GM18951 (cell line): Measurements from ENCODE around the gene CLCF1.

Experiments used
- POLR2A ChIP-seq: IDR thresholded peaks from 4 replicates; pipeline ENCODE4 v1.6.1; 2011; ENCODE audit warnings: mild to moderate bottlenecking; ENCODE audit not compliant: insufficient read length, insufficient read depth; ENCODE audit errors: extremely low read depth
- in situ Hi-C: fragments of 300-500 bp; cut with MboI; formaldehyde crosslinking; loops from one replicate; pipeline ENCODE4 v1.12.0; 2022; ENCODE audit warnings: low sequenced_read_pairs, mixed read lengths, inconsistent platforms; ENCODE audit not compliant: unreplicated experiment

CLCF1 gene

GRCh38 chr11:67372993-67373647 is at the start of gene CLCF1:
TSS of gene CLCF1 (minus strand) at chr11:67373598. CDS start at chr11:67373539, 59 bp downstream.
- in situ Hi-C loops, result no loop called here
- peak; percentile 58 for TF ChIP-seq POLR2A

GRCh38 chr11:67422891-67423290 is 49.5 kb upstream of the CLCF1 start:
- in situ Hi-C loops, result no loop called here
- no peak for TF ChIP-seq POLR2A

- in situ Hi-C loops, result no loop called here
- TF ChIP-seq POLR2A, result no peak
These were observed 48.1 kb upstream of the CLCF1 start for GRCh38 chr11:67421430-67422031.

- in situ Hi-C loops, result no loop called here
- TF ChIP-seq POLR2A, result peak; percentile 67
These were observed 47.4 kb upstream of the CLCF1 start for GRCh38 chr11:67420646-67421429.

- in situ Hi-C loops, result no loop called here
- TF ChIP-seq POLR2A, result no peak
These were observed 46.8 kb upstream of the CLCF1 start for GRCh38 chr11:67420147-67420645.

GRCh38 chr11:67419325-67420049 is 46.1 kb upstream of the CLCF1 start:
- no peak for TF ChIP-seq POLR2A
- in situ Hi-C loops, result no loop called here

- no peak for TF ChIP-seq POLR2A
- in situ Hi-C loops, result no loop called here
These were observed 45.3 kb upstream of the CLCF1 start for GRCh38 chr11:67418476-67419281.

GRCh38 chr11:67417425-67417824 is 44.0 kb upstream of the CLCF1 start:
- TF ChIP-seq POLR2A, result no peak
- in situ Hi-C loops, result no loop called here

- no peak for TF ChIP-seq POLR2A
- in situ Hi-C loops, result no loop called here
These were observed 43.3 kb upstream of the CLCF1 start for GRCh38 chr11:67416416-67417335.

- in situ Hi-C loops, result no loop called here
- TF ChIP-seq POLR2A, result no peak
These were observed 42.3 kb upstream of the CLCF1 start, which contains the start of gene CARNS1 for GRCh38 chr11:67415501-67416304. TSS of gene CARNS1 (plus strand) at chr11:67415678. CDS start at chr11:67416200, 522 bp downstream.
